Epithelial cell of esophagus (primary cell): Measurements from ENCODE around the gene UPK1A.
A peak's percentile ranks its signal among the peaks of the same experiment; 100 is the strongest.

Source experiments
- DNase-seq: peaks from one replicate; pipeline ENCODE4 v3.0.0; 2010; ENCODE audit warnings: low read depth
- H3K4me3 ChIP-seq: 2 replicates; pipeline ENCODE4 v1.5.1; 2011; ENCODE audit warnings: mild to moderate bottlenecking, low read length, control low read depth
- CTCF ChIP-seq: IDR thresholded peaks from 2 replicates; pipeline ENCODE4 v1.5.1; 2011; ENCODE audit warnings: low read depth, mild to moderate bottlenecking, low read length, control low read depth, inconsistent platforms; ENCODE audit not compliant: insufficient read depth; ENCODE audit errors: missing control alignments

The UPK1A gene

GRCh38 chr19:35623327-35624010 lies 42.8 kb upstream of the UPK1A start:
- no peak for DNase-seq
- TF ChIP-seq CTCF: no peak
- no peak overlapping the region for H3K4me3 ChIP-seq

- TF ChIP-seq CTCF: no peak
- peak overlapping the region; percentile 100 for H3K4me3 ChIP-seq
- no peak for DNase-seq
These were observed 38.1 kb upstream of the UPK1A start for GRCh38 chr19:35628264-35628564.

- DNase-seq: peak; percentile 99
- peak within 1 kb of the TSS; percentile 100 for H3K4me3 ChIP-seq
- no peak for TF ChIP-seq CTCF
These were observed 37.6 kb upstream of the UPK1A start, which contains the start of gene RBM42 for GRCh38 chr19:35628565-35629331. RBM42 (plus strand) TSS chr19:35629036; CDS start chr19:35629154, 118 bp downstream.

- peak overlapping the region; percentile 100 for H3K4me3 ChIP-seq
- no peak for DNase-seq
- no peak for TF ChIP-seq CTCF
These were observed 37.0 kb upstream of the UPK1A start for GRCh38 chr19:35629332-35629633.

GRCh38 chr19:35633727-35634440 lies 32.4 kb upstream of the UPK1A start:
- DNase-seq: no peak
- H3K4me3 ChIP-seq: no peak overlapping the region
- TF ChIP-seq CTCF: no peak

GRCh38 chr19:35636651-35637050 lies 29.7 kb upstream of the UPK1A start:
- no peak for TF ChIP-seq CTCF
- no peak for DNase-seq
- H3K4me3 ChIP-seq: no peak overlapping the region

GRCh38 chr19:35637165-35637564 lies 29.2 kb upstream of the UPK1A start:
- DNase-seq: no peak
- TF ChIP-seq CTCF: no peak
- H3K4me3 ChIP-seq: no peak overlapping the region
